Lower leg skin (tissue), 3 donors: ENCODE data around the gene BLZF1.

Experiments used
- CTCF ChIP-seq, 3 donors: fragments of 450-650 bp; IDR thresholded peaks; one replicate each; pipeline ENCODE4 v1.5.1; 2016; ENCODE audit warnings: antibody characterized with exemption in 3 of 3, mild to moderate bottlenecking in 3 of 3, moderate library complexity in 2 of 3
- POLR2A ChIP-seq, 2 donors: fragments of 450-650 bp; IDR thresholded peaks; one replicate each; pipeline ENCODE4 v1.6.1; 2016 to 2017; ENCODE audit warnings: antibody characterized with exemption in 2 of 2, mild to moderate bottlenecking in 1 of 2, moderate library complexity in 1 of 2

- TF ChIP-seq CTCF (IDR thresholded peaks at IDR 0.05) (no peak), POLR2A (IDR thresholded peaks at IDR 0.05) (no peak)
Measured at GRCh38 chr1:169338617-169339016, 29.4 kb upstream of the BLZF1 start.
